ENCODE results near the gene APLF.

GRCh38 chr2:68420254-68420910 lies 47.0 kb upstream of the APLF start:
- TF ChIP-seq CTCF (IDR thresholded peaks at IDR 0.05; ENCODE audit: low read length) (no peak), EZH2 (optimal IDR thresholded peaks at IDR 0.05; ENCODE audit: low read depth, low read length) (no peak), EZH2phosphoT487 (IDR thresholded peaks at IDR 0.05; ENCODE audit: low read length) (no peak)

All from MM.1S (cell line).